ENCODE measurements around the gene C14orf93. TPM values are rescaled to one million over a fixed set of nuclear protein-coding genes. Genes with fewer than 3 reads are reported as not detected.
A peak's percentile ranks its signal among the peaks of the same experiment; 100 is the strongest.

The C14orf93 gene
- total and polyA plus RNA-seq, 2 donors (not counting 1 experiment from before 2014, with no cell fraction given): 4.8 to 13.0 TPM

- peaks cover 44% of the 10 kb centered on the region for H3K79me2 ChIP-seq (ENCODE audit: control insufficient read depth, insufficient read depth, low read length)
- peak in 1 of 2 donors; percentile 29 for DNase-seq (ENCODE audit: low read depth in 2 of 2)
- no peak overlapping the region for H2AFZ ChIP-seq (ENCODE audit: low read length)
- peak overlapping the region; percentile 48 for H3K4me2 ChIP-seq (ENCODE audit: extremely low read depth, insufficient read depth, low read length)
- H3K36me3 ChIP-seq (ENCODE audit: control insufficient read depth, insufficient read depth, low read length): peaks cover 3% of the 10 kb centered on the region
- H3K9me3 ChIP-seq (ENCODE audit: control insufficient read depth, insufficient read depth, low read depth, low read length): no peaks in the 10 kb centered on the region
- no peak overlapping the region for H3K9ac ChIP-seq (ENCODE audit: insufficient read depth, low read length)
- H4K20me1 ChIP-seq (ENCODE audit: control insufficient read depth, extremely low read depth, insufficient read depth, low read length): no peaks in the 10 kb centered on the region
- peak overlapping the region; percentile 55 for H3K27ac ChIP-seq (ENCODE audit: insufficient read depth, low read length)
- H3K4me1 ChIP-seq (ENCODE audit: control insufficient read depth, extremely low read depth, insufficient read depth, low read length): peaks cover 40% of the 10 kb centered on the region
- H3K27me3 ChIP-seq (ENCODE audit: control insufficient read depth, insufficient read depth, low read length): no peaks in the 10 kb centered on the region
- TF ChIP-seq EZH2 (IDR thresholded peaks at IDR 0.05; ENCODE audit: low read length, missing control alignments) (no peak), CTCF (conservative IDR thresholded peaks at IDR 0.05 in 1 of 2, IDR thresholded peaks at IDR 0.05 in 1 of 2; ENCODE audit: low read depth in 1 of 2, low read length in 2 of 2) (no peak)
- peak overlapping the region in 3 of 4 experiments; percentile 47 to 87 (median 80) for H3K4me3 ChIP-seq (replicated peaks in 1 of 4; ENCODE audit: control extremely low read depth in 1 of 4, insufficient read depth in 1 of 4, low read depth in 3 of 4, low read length in 4 of 4)
Observed at GRCh38 chr14:22978981-22979671, 30.8 kb downstream of the C14orf93 start.

DNA sequence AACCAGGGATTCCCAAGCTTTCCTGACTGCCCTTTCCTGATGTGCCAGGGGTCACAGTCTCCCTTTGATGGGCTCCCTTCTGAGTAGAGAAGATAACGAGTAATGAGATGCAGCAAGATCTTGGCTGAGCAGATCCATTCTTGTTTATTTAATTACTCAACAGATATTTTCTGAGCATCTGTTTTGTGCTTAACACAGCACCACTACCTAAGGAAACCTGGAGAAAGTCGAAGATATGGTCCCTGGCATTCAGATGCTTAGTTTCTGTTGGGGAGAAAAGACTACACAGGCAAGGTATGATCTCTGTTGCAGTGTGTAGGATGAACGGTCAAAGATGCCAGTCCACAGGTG lies 31.5 kb downstream of the C14orf93 start:
- H3K36me3 ChIP-seq (ENCODE audit: control insufficient read depth, insufficient read depth, low read length): peaks cover 6% of the 10 kb centered on the region
- H3K4me1 ChIP-seq (ENCODE audit: control insufficient read depth, extremely low read depth, insufficient read depth, low read length): peaks cover 45% of the 10 kb centered on the region
- TF ChIP-seq EZH2 (IDR thresholded peaks at IDR 0.05; ENCODE audit: low read length, missing control alignments) (no peak), CTCF (conservative IDR thresholded peaks at IDR 0.05 in 1 of 2, IDR thresholded peaks at IDR 0.05 in 1 of 2; ENCODE audit: low read depth in 1 of 2, low read length in 2 of 2) (no peak)

GRCh38 chr14:22977684-22978486 lies 32.1 kb downstream of the C14orf93 start:
- Histone ChIP-seq H3K4me2 (ENCODE audit: extremely low read depth, insufficient read depth, low read length) (peak overlapping the region; percentile 71), H3K36me3 (ENCODE audit: control insufficient read depth, insufficient read depth, low read length) (peaks cover 10% of the 10 kb centered on the region), H3K79me2 (ENCODE audit: control insufficient read depth, insufficient read depth, low read length) (peaks cover 41% of the 10 kb centered on the region), H3K4me1 (ENCODE audit: control insufficient read depth, extremely low read depth, insufficient read depth, low read length) (peaks cover 45% of the 10 kb centered on the region), H3K27me3 (ENCODE audit: control insufficient read depth, insufficient read depth, low read length) (no peaks in the 10 kb centered on the region), H3K9me3 (ENCODE audit: control insufficient read depth, insufficient read depth, low read depth, low read length) (no peaks in the 10 kb centered on the region), H2AFZ (ENCODE audit: low read length) (no peak overlapping the region), H3K9ac (ENCODE audit: insufficient read depth, low read length) (no peak overlapping the region), H3K4me3 (replicated peaks in 1 of 4; ENCODE audit: control extremely low read depth in 1 of 4, insufficient read depth in 1 of 4, low read depth in 3 of 4, low read length in 4 of 4) (peak overlapping the region in 3 of 4 experiments; percentile 4 to 34 (median 21)), H4K20me1 (ENCODE audit: control insufficient read depth, extremely low read depth, insufficient read depth, low read length) (no peaks in the 10 kb centered on the region), H3K27ac (ENCODE audit: insufficient read depth, low read length) (peak overlapping the region; percentile 66)
- peak; percentile 68 to 77 for DNase-seq (ENCODE audit: low read depth in 2 of 2)
- no peak for TF ChIP-seq CTCF (conservative IDR thresholded peaks at IDR 0.05 in 1 of 2, IDR thresholded peaks at IDR 0.05 in 1 of 2; ENCODE audit: low read depth in 1 of 2, low read length in 2 of 2)
- TF ChIP-seq EZH2 (IDR thresholded peaks at IDR 0.05; ENCODE audit: low read length, missing control alignments): no peak

More for the DNA sequence above, 31.5 kb downstream of the C14orf93 start:
- H3K4me2 ChIP-seq (ENCODE audit: extremely low read depth, insufficient read depth, low read length): peak overlapping the region; percentile 71
- H3K9me3 ChIP-seq (ENCODE audit: control insufficient read depth, insufficient read depth, low read depth, low read length): no peaks in the 10 kb centered on the region
- H3K9ac ChIP-seq (ENCODE audit: insufficient read depth, low read length): no peak overlapping the region
- H3K4me3 ChIP-seq (replicated peaks in 1 of 4; ENCODE audit: control extremely low read depth in 1 of 4, insufficient read depth in 1 of 4, low read depth in 3 of 4, low read length in 4 of 4): peak overlapping the region in 3 of 4 experiments; percentile 4 to 34 (median 21)
- H4K20me1 ChIP-seq (ENCODE audit: control insufficient read depth, extremely low read depth, insufficient read depth, low read length): no peaks in the 10 kb centered on the region
- peak overlapping the region; percentile 55 for H3K27ac ChIP-seq (ENCODE audit: insufficient read depth, low read length)
- no peaks in the 10 kb centered on the region for H3K27me3 ChIP-seq (ENCODE audit: control insufficient read depth, insufficient read depth, low read length)
- peaks cover 44% of the 10 kb centered on the region for H3K79me2 ChIP-seq (ENCODE audit: control insufficient read depth, insufficient read depth, low read length)
- no peak overlapping the region for H2AFZ ChIP-seq (ENCODE audit: low read length)
- DNase-seq (ENCODE audit: low read depth in 2 of 2): peak in 1 of 2 donors; percentile 24
